GM19240 (cell line): ENCODE data around the gene FAU.
A peak's percentile ranks its signal among the peaks of the same experiment; 100 is the strongest.
"Not testable (repeated sequence)": the region's sequence is repeated elsewhere in the genome, so short reads cannot be mapped to it uniquely, and the experiment has no call there.

Experiments used
- DNase-seq: peaks from one replicate; pipeline ENCODE4 v3.0.0; 2011; ENCODE audit warnings: low spot score; ENCODE audit not compliant: insufficient read length

Gene FAU

DNA sequence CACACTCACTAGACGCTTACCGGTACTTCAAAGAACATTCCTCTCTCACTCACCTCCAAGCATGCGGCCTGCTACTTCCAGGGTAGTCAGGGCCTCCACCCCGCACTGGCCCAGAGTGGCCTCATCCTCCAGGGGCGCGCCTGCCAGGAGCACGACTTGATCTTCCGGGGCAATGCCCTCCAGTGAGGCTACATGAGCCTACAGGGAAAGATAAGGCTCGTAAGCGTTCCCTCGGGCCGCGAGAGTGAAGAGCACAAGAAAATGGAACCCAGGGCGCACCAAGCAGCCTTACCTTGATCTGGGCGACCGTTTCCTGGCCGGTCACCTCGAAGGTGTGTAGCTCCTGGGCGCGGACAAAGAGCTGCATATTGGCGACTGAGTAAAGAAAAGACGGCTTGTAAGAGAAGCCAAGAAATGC is 478 bp downstream of the FAU start:
- DNase-seq = no peak

DNA sequence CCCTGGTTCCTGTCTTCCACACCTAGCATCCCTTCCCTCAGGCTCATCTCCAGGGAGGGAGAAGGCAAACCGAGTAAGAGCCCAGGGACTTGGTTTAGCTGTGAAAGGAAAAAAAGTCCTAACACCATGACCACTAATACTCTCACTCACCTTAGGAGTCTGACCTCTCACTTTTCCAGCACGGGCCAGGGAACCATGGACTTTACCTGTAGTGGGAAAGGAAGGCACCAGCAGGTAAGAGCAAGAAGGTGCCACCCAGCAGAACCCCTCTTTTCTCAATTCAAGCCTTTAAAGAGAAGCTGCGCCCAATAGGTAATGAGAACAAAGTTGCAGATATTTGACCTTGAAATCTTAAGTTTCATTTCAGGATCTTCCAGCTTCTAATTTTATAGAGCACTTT is 1.1 kb downstream of the FAU start:
- no peak for DNase-seq

GRCh38 chr11:65119670-65119995 is 2.3 kb downstream of the FAU start:
- DNase-seq = no peak

DNA sequence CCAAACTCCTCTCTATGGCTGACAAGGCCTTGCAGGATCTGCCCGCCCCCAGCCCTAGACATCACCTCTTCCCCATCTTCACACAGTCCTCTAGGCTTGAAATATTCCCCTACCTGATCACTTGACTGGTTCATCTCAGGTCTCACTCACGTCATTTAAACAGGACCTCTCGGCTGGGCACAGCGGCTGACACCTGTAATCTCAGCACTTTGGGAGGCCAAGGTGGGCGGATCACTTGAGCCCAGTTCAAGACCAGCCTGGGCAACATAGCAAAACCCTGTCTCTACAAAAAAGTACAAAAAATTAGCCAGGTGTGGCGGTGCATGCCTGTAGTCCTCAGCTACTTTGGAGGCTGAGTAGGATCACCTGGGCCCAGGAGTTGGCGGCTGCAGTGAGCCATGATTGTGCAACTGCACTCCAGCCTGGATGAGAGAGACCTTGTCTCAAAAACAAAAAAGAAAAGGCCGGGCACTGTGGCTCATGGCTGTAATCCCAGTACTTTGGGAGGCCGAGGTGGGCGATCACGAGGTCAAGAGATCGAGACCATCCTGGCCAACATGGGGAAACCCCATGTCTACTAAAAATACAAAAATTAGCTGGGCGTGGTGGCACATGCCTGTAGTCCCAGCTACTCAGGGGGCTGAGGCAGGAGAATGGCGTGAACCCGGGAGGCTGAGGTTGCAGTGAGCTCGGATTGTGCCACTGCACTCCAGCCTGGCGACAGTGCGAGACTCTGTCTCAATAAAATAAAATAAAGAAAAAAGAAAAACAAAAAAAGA is 2.9 kb downstream of the FAU start:
- DNase-seq = not testable (repeated sequence)

DNA sequence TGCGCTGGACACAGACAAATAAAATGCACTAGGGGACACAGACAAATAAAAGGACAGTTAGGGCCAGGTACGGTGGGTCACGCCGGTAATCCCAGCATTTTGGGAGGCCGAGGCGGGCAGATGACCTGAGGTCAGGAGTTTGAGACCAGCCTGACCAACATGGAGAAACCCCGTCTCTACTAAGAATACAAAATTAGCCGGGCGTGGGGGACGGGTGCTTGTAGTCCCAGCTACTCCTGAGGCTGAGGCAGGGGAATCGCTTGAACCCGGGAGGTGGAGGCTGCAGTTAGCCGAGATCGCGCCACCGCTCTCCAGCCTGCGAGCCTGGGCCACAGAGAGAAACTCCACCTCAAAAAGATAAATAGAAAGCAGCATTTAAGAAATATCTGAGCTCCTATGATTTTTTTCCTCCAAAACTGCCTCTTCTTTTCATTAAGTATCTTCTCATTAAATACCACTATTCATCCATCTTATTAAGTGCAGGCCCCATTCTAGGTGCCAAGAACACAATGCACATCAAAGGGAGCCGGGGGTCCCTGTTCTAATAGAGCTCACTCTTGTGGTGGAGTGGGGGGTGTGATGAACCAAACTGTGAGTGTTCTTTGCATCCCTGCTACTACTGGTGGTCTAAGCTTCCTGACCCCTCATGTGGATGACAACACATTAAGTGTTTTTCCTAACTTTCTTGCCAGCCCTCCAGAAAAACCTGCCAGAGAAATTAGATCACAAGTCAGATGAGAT is 3.7 kb downstream of the FAU start:
- no peak for DNase-seq

DNA sequence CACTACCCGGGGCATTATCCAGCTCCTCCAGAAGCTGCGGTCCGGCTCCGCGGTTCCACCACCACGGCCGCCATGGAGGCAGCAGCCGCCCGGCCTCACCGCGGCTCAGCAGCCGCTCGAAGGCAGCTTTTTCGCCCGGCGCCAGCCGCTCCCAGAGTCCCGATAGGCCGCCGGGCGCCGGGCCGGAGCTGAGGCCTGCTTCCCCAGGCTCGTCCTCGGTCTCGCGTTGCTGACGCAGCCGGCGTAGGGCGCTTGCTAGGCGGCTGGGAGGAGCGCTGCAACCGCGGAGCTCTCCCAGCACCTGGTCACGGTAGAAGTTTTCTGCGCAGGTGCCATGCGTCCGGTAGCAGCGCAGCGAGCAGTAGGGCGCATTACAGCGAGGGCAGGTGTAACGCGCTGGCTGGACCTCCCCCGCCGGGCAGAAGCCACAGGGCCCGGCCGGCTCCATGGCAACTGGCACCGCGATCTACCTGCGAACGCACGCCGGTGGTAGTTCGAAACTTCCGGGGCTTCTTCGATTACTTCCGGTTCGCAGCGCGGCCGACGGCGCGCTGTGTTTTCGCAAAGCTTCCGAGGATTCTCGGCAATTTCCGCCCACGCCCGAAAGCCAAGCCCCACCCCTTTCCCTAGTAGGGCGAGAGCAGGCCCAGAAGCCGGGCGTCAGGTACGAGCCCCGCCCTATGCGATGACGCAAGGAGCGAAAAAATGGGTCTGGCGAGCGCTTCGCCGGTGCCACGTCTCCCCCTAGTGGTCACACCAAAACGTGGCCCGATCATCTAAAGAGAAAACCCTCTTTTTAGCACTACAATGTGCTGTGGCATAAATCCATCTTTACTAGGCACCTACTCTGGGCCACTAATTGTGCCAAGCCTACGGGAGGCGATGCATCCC is 4.5 kb downstream of the FAU start, which contains the start of gene ZNHIT2:
Gene ZNHIT2 (minus strand): TSS at position 496 of the 891 bp plus-strand sequence. CDS start 48 bp downstream, at position 448.
- peak; percentile 78 for DNase-seq

DNA sequence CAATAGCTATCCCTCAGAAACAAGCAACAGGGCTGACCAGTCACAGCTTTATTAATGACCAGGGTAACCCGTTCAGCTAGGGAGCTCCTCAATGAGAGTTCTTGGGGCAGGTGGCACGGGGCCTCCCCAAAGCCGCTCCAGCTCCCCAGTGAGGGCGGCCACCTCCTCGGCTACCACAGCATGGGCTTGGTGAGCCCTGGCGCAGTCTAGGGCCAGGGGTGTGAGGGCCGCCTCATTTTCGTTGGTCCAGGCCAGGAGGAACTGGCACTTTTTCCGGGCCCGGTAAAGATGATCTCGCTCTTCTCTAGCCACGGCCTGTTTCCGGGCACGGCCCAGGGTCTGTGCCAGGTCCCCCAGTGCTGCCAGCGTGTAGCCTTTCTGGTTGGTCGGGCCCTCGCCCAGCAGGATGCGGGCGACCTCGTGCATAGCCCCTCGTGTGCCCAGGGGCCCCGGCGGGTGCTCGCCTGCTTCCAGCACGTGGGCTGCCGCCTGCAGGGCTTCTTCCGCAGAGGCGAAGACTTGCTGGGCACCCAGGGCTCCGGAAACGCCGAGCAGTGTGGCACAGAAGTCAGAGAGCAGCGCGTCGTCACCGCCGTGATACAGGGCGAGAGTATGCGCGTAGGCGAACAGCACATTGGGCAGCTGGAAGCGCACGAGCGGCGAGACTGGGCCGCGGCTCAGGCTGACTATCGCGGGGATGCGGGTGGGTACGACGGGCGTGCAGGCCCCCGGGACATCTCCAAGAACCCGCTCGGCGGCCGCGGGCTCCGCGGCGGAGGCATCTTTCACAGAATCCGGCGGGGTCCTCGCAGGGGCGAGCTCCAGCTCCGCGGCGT is 5.3 kb downstream of the FAU start:
- DNase-seq = no peak

GRCh38 chr11:65115361-65116082 is 6.4 kb downstream of the FAU start:
- DNase-seq = no peak

GRCh38 chr11:65114538-65115171 is 7.3 kb downstream of the FAU start:
- no peak for DNase-seq

- no peak for DNase-seq
These were observed 8.1 kb downstream of the FAU start for GRCh38 chr11:65113839-65114238.

DNA sequence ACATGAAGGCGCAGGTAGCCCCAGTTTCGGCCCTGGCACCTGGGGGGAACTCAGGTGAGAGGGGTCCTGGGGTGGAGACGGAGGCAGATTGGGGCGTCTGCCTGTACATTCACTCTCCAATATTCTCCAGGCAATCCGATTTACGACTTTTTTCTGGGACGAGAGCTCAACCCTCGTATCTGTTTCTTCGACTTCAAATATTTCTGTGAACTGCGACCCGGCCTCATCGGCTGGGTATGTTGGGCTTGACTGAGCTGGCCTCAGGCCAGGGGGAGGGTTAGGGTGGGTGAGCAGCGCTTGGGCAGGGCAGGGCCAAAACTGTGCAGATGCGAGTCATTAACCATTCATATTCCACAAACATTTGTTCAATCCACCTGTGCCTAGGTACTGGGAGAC is 8.6 kb downstream of the FAU start:
- no peak for DNase-seq

- peak; percentile 50 for DNase-seq
These were observed 9.2 kb downstream of the FAU start for GRCh38 chr11:65112546-65113360.

DNA sequence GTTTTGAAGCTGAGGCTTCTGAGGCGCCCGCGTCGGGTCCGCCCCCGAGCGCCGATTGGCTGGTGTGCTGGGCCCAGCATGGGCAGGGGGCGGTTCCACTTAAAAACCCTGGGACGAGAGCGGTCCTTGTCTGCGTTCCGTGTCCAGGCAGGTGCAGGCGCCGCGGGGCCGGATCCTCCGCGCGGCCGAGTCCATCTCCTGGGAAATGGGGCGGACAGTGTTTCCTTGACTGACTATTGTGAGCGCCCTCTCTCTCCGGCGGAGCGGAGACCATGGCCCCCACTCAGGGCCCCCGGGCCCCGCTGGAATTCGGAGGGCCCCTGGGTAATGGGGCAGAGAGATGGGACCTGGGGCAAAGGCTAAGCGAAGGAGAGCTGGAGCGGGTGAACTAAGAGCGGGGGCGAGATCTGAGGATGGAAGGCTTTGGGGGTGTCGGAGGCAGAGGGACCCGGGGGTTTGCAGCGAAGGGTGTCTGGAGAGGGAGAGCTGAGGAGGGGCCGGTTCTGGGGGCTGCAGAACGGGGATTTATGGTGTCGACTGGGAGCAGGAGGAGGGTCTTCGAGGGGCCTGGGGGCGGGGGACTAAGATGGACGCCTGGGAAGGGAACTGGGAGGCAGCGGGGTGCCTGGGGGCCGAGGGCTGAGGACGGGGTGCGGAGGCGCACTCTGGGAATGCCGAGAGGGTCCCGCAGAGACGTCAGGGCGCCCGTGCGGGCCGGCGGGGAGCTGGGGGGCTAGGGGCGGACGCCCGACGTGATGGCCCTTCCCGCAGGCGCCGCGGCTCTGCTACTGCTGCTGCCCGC is 10.0 kb downstream of the FAU start, which contains the start of gene TM7SF2:
Gene TM7SF2 (plus strand): TSS at position 129 of the 802 bp plus-strand sequence. CDS start 144 bp downstream, at position 273.
- no peak for DNase-seq

DNA sequence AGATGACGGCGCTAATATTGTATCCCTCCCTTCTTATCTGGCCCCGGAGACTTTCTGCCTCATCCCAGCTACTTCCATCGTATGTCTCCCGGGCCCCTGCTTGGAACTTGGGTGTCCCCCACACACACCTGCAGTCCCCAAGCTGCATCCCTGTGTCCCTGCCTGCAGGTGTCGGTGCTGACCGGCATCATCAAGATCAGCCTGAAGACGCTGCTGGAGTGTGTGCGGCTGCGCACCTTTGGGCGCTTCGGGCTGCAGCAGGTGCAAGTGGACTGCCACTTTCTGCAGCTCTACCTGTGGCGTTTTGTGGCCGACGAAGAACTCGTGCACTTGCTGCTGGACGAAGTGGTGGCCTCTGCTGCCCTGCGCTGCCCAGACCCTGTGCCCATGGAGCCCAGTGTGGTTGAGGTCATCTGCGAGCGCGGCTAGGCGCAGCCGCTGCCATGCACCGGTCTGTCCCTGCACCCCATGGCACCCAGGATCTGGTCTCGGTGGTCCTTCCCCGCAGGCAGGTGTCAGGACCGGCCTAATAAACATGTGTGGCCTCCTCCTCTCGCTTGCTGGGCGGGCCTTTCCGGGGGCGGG is 10.7 kb downstream of the FAU start:
- DNase-seq = peak; percentile 94

- peak; percentile 95 for DNase-seq
These were observed 11.5 kb downstream of the FAU start for GRCh38 chr11:65110354-65110861.

GRCh38 chr11:65109231-65110198 is 12.4 kb downstream of the FAU start:
- DNase-seq = no peak
